H9 (cell line): ENCODE measurements around the gene CWC15. TPM values are rescaled to one million over a fixed set of nuclear protein-coding genes. Genes with fewer than 3 reads are reported as not detected.
A peak's percentile ranks its signal among the peaks of the same experiment; 100 is the strongest.

ENCODE experiments used
- DNase-seq: peaks from one replicate; pipeline ENCODE4 v3.0.0-alpha.2; 2017
- H2AFZ ChIP-seq: one replicate; pipeline ENCODE4 v1.6.1; 2013; ENCODE audit warnings: mild to moderate bottlenecking, low read length, control low read depth, moderate library complexity
- H2AK5ac ChIP-seq: 2 replicates; pipeline ENCODE4 v1.6.1; 2013; ENCODE audit warnings: low read length, control low read depth, mixed read lengths; ENCODE audit not compliant: insufficient read length
- H2BK120ac ChIP-seq: one replicate; pipeline ENCODE4 v1.6.1; 2013; ENCODE audit warnings: low read depth, mild to moderate bottlenecking, low read length, control low read depth, inconsistent platforms; ENCODE audit not compliant: poor library complexity, severe bottlenecking
- H2BK12ac ChIP-seq: 2 replicates; pipeline ENCODE4 v1.6.1; 2013; ENCODE audit warnings: low read length, control low read depth, mixed read lengths, low read depth; ENCODE audit not compliant: insufficient read length
- H2BK15ac ChIP-seq: 2 replicates; pipeline ENCODE4 v1.6.1; 2013; ENCODE audit warnings: low read depth, low read length, control low read depth
- H2BK20ac ChIP-seq: one replicate; pipeline ENCODE4 v1.6.1; 2013; ENCODE audit warnings: low read depth, mild to moderate bottlenecking, low read length, control low read depth, inconsistent platforms; ENCODE audit not compliant: poor library complexity, severe bottlenecking
- H2BK5ac ChIP-seq: 2 replicates; pipeline ENCODE4 v1.6.1; 2013; ENCODE audit warnings: low read length, control low read depth, mixed read lengths; ENCODE audit not compliant: insufficient read length
- H3K14ac ChIP-seq: 2 replicates; pipeline ENCODE4 v1.6.1; 2013; ENCODE audit warnings: low read length, control low read depth; ENCODE audit not compliant: insufficient read depth
- H3K18ac ChIP-seq: 2 replicates; pipeline ENCODE4 v1.6.1; 2013; ENCODE audit warnings: low read depth, mild to moderate bottlenecking, mixed read lengths, low read length, control low read depth; ENCODE audit not compliant: insufficient read length
- H3K23ac ChIP-seq: 2 replicates; pipeline ENCODE4 v1.6.1; 2013; ENCODE audit warnings: low read length, control low read depth, mixed read lengths, low read depth; ENCODE audit not compliant: insufficient read length
- H3K23me2 ChIP-seq: 2 replicates; pipeline ENCODE4 v1.6.1; 2013; ENCODE audit warnings: low read depth, mild to moderate bottlenecking, mixed read lengths, low read length, control low read depth; ENCODE audit not compliant: insufficient read length, poor library complexity, severe bottlenecking
- H3K27ac ChIP-seq: 2 replicates; pipeline ENCODE4 v1.5.1; 2013; ENCODE audit warnings: low read length, control low read depth, mixed read lengths, low read depth; ENCODE audit not compliant: insufficient read length
- H3K27me3 ChIP-seq: 2 replicates; pipeline ENCODE4 v1.6.1; 2013; ENCODE audit warnings: low read length, control low read depth, inconsistent platforms; ENCODE audit not compliant: insufficient read depth
- H3K4ac ChIP-seq: 2 replicates; pipeline ENCODE4 v1.6.1; 2013; ENCODE audit warnings: low read depth, mild to moderate bottlenecking, control low read depth, inconsistent platforms, low read length, moderate library complexity
- H3K4me1 ChIP-seq: 2 replicates; pipeline ENCODE4 v1.6.1; 2013; ENCODE audit warnings: low read length, control low read depth, inconsistent platforms; ENCODE audit not compliant: insufficient read depth
- H3K4me2 ChIP-seq: 2 replicates; pipeline ENCODE4 v1.6.1; 2013; ENCODE audit warnings: low read length, control low read depth, mixed read lengths; ENCODE audit not compliant: insufficient read length, insufficient read depth
- H3K56ac ChIP-seq: 2 replicates; pipeline ENCODE4 v1.6.1; 2013; ENCODE audit warnings: low read depth, mild to moderate bottlenecking, mixed read lengths, low read length, control low read depth; ENCODE audit not compliant: insufficient read length
- H3K79me1 ChIP-seq: 2 replicates; pipeline ENCODE4 v1.6.1; 2013; ENCODE audit warnings: low read depth, mild to moderate bottlenecking, moderate library complexity, low read length, control low read depth, inconsistent platforms; ENCODE audit not compliant: insufficient read depth, poor library complexity, severe bottlenecking
- H3K79me2 ChIP-seq: 2 replicates; pipeline ENCODE4 v1.6.1; 2013; ENCODE audit warnings: low read length, control low read depth, inconsistent platforms; ENCODE audit not compliant: insufficient read depth
- H3K9ac ChIP-seq: 2 replicates; pipeline ENCODE4 v1.6.1; 2013; ENCODE audit warnings: low read length, control low read depth, mixed read lengths; ENCODE audit not compliant: insufficient read length; ENCODE audit errors: extremely low read depth
- H3K9me3 ChIP-seq: one replicate; pipeline ENCODE4 v1.6.1; 2013; ENCODE audit warnings: low read depth, low read length, inconsistent platforms; ENCODE audit not compliant: control insufficient read depth
- H3T11ph ChIP-seq: one replicate; pipeline ENCODE4 v1.6.1; 2013; ENCODE audit warnings: mild to moderate bottlenecking, low read length, control low read depth, inconsistent platforms
- H4K20me1 ChIP-seq: one replicate; pipeline ENCODE4 v1.6.1; 2013; ENCODE audit not compliant: control insufficient read depth, insufficient read length, insufficient read depth
- H4K5ac ChIP-seq: 2 replicates; pipeline ENCODE4 v1.6.1; 2013; ENCODE audit warnings: low read depth, mild to moderate bottlenecking, mixed read lengths, low read length, control low read depth; ENCODE audit not compliant: insufficient read length
- H4K8ac ChIP-seq: replicated peaks from 2 replicates; pipeline ENCODE4 v1.6.1; 2013; ENCODE audit warnings: low read length, control low read depth, mixed read lengths, low read depth; ENCODE audit not compliant: insufficient read length
- H4K91ac ChIP-seq: 2 replicates; pipeline ENCODE4 v1.6.1; 2013; ENCODE audit warnings: low read depth, mild to moderate bottlenecking, moderate library complexity, mixed read lengths, low read length, control low read depth; ENCODE audit not compliant: insufficient read length
- H3K27ac Mint-ChIP-seq, 3 experiments: 2 replicates in 2 of 3; 3 replicates in 1 of 3; pipeline ENCODE4 v1.8.0; 2020 to 2021; ENCODE audit warnings: mixed read lengths in 3 of 3, mild to moderate bottlenecking in 1 of 3, moderate library complexity in 1 of 3
- H3K27me3 Mint-ChIP-seq: 2 replicates; pipeline ENCODE4 v1.8.0; 2021; ENCODE audit warnings: low read depth, mild to moderate bottlenecking, moderate library complexity, mixed read lengths
- H3K36me3 Mint-ChIP-seq, 3 experiments: 2 replicates in 2 of 3; 3 replicates in 1 of 3; pipeline ENCODE4 v1.8.0; 2020 to 2021; ENCODE audit warnings: low read depth in 3 of 3, mixed read lengths in 3 of 3; ENCODE audit not compliant: insufficient read depth in 1 of 3
- H3K4me1 Mint-ChIP-seq, 2 experiments: 2 replicates each; pipeline ENCODE4 v1.8.0; 2020; ENCODE audit warnings: mixed read lengths in 2 of 2
- H3K4me3 Mint-ChIP-seq, 2 experiments: 2 replicates in 1 of 2; 3 replicates in 1 of 2; pipeline ENCODE4 v1.8.0; 2020 to 2021; ENCODE audit warnings: mild to moderate bottlenecking in 2 of 2, mixed read lengths in 2 of 2, moderate library complexity in 1 of 2
- H3K9me3 Mint-ChIP-seq, 2 experiments: 2 replicates in 1 of 2; 3 replicates in 1 of 2; pipeline ENCODE4 v1.8.0; 2020; ENCODE audit warnings: mild to moderate bottlenecking in 2 of 2, mixed read lengths in 2 of 2, moderate library complexity in 1 of 2
- CTCF ChIP-seq: fragments of 200-600 bp; sonication (generic); conservative IDR thresholded peaks from 3 replicates; pipeline ENCODE4 v1.8.0; 2021; ENCODE audit warnings: antibody characterized with exemption, mild to moderate bottlenecking
- WGBS: extraction: QIAGEN DNeasy Blood & Tissue Kit; methylation state at CpG from one replicate; pipeline ENCODE4 v1.1.7; 2013; ENCODE audit warnings: missing lambda C conversion rate, low lambda C conversion rate, mixed read lengths; ENCODE audit not compliant: insufficient read length; ENCODE audit errors: extremely low coverage; 5-methylcytosine and 5-hydroxymethylcytosine counted together
- total RNA-seq: library from RNA; stranded (reverse); gene quantifications from 2 replicates; pipeline ENCODE4 v1.2.1, GENCODE V29; 2021

Gene CWC15
- total RNA-seq, 1 experiment from 2014 or later, result 76.9 TPM

DNA sequence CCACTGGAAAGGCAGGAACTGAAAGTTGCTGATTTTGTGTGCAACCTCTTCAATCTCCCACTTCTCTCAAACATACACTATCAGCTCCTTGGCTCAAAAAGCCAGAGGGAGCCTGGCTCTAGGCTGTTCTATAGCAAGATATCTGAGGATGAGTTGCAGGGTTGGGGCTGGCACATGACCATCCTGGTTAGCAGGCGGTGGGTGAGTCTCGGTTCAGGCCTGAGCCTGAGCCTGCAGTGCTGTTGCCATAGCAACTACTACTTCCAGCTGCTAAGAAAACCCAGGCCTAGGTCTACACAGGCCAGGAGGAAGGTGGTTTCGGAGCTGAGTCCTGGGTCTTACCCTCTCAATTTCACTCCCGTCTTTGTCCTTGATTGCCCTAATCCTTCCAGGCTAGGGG lies 39.0 kb downstream of the CWC15 start:
- H2BK12ac ChIP-seq, result no peak overlapping the region
- no peak overlapping the region for H4K5ac ChIP-seq
- no peaks in the 10 kb centered on the region for H3K27me3 ChIP-seq
- no peak overlapping the region for H2BK15ac ChIP-seq
- WGBS, result no CpG with 5 or more reads among the region's 4 CpGs
- DNase-seq, result peak; percentile 58
- H2BK5ac ChIP-seq, result no peak overlapping the region
- Mint-ChIP-seq H3K27me3 (peaks cover 5% of the 10 kb centered on the region), H3K9me3 (peaks cover 2% of the 10 kb centered on the region in 2 experiments; a peak in 1 of 5 replicates), H3K4me3 (no peak overlapping the region; a peak in 1 of 5 replicates), H3K36me3 (no peaks in the 10 kb centered on the region; a peak in 1 of 7 replicates), H3K4me1 (peaks cover 18 to 30% of the 10 kb centered on the region in 2 experiments), H3K27ac (0 out of 7 replicates have a peak overlapping the region, but pooled peaks of 1 of the 3 experiments have one; percentile 38)
- H3K56ac ChIP-seq, result no peak overlapping the region
- H3K9ac ChIP-seq, result no peak overlapping the region
- H3K23me2 ChIP-seq, result no peaks in the 10 kb centered on the region
- H4K91ac ChIP-seq, result no peak overlapping the region
- no peaks in the 10 kb centered on the region for H3K9me3 ChIP-seq
- no peak overlapping the region for H3T11ph ChIP-seq
- no peak overlapping the region for H2AK5ac ChIP-seq
- no peak overlapping the region for H2BK120ac ChIP-seq
- no peak overlapping the region for H3K4ac ChIP-seq
- no peak overlapping the region for H3K4me2 ChIP-seq
- H2BK20ac ChIP-seq, result no peak overlapping the region
- H4K8ac ChIP-seq, result no peak overlapping the region
- H4K20me1 ChIP-seq, result no peaks in the 10 kb centered on the region
- H3K79me1 ChIP-seq, result no peaks in the 10 kb centered on the region
- H3K23ac ChIP-seq, result no peak overlapping the region
- H3K27ac ChIP-seq, result no peak overlapping the region
- H3K18ac ChIP-seq, result no peak overlapping the region
- no peaks in the 10 kb centered on the region for H3K79me2 ChIP-seq
- no peak overlapping the region for H3K14ac ChIP-seq
- H2AFZ ChIP-seq, result no peak overlapping the region
- no peak for TF ChIP-seq CTCF
- H3K4me1 ChIP-seq, result peaks cover 8% of the 10 kb centered on the region; the same call in 1 of the 2 replicates
